ENCODE measurements around the gene TMPRSS2. TPM values are rescaled to one million over a fixed set of nuclear protein-coding genes. Genes with fewer than 3 reads are reported as not detected.
A peak's percentile ranks its signal among the peaks of the same experiment; 100 is the strongest.
"Not testable (repeated sequence)": the region's sequence is repeated elsewhere in the genome, so short reads cannot be mapped to it uniquely, and the experiment has no call there.

Gene TMPRSS2
- total RNA-seq, 4 donors from 2014 or later: 12.2 to 50.5 (median 29.2) TPM

DNA sequence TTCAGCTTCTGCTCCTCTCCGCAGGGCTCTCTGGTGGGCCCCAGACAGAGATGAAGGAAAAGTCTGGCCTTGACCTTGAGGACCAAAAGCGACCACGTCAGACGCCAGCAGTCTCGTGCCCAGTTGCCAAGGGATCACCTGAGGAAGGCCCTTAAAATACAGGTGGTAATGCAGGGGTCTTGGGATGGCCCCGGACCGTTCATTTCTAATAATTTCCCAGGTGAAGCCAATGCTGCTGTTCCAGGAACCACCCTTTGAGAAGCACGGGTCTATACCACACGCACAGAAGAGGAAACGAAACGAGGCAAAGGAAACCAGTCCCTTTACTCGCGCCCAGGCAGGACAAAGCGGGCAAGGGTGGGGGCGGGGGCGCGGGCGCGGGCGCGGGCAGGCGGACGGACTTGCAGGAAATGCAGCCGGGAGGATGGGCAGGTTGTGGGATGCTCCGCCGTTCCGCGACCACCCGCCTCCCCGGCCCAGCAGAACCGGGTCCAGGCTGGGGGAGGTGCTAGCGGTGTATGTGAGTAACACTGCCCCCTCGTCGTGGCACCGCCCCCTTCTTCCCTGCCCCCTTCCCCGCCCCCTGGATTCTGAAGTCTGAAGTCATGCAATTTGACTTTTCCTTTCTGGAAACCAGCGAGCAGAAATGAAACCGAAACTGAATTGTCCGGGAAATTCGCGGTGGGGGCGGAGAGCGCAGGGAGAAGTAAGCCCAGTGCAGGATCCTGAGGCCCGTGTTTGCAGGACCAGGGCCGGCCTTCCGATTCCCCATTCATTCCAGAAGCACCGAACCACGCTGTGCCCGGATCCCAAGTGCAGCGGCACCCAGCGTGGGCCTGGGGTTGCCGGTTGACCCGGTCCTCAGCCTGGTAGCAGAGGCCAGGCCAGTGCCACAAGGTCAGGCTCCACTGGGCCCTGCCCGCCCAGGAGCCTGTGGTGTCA, 87.8 kb downstream of the TMPRSS2 start:
- no peak for DNase-seq
- intact Hi-C loops (cut with DNase I): no loop called here
- WGBS, 2 donors: 10 to 15% methylated on average over 8 to 17 of the region's 54 CpGs

DNA sequence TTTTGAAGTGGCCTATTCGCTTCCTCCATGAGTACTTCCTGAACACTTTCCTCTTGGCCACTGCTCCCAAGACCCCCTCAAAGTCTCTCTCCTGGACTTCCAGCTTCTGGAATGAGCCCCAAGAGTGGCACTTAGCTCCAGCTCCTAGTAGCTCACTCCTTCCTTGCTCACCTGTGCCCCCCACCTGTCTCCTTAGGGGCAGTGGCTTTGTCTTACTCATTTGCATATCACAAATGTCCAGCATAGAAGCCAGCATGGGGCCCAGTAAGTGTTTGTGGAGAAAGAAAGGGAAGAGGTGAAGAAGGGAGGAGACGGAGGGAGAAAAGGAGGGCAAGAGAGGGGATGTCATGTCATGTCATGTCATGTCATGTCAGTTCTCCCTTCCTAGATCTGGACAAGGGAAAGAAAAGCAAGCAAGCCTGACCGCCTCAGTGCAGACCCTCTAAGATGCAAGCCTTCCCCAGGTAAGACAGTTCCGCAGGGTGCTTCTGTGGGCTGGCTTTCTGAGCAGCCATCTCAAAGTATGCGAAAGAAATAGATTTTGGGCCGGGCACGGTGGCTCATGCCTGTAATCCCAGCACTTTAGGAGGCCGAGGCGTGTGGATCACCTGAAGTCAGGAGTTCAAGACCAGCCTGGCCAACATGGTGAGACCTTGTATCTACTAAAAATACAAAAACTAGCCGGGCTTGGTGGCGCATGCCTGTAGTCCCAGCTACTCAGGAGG, 88.8 kb downstream of the TMPRSS2 start:
- DNase-seq: no peak
- Histone ChIP-seq H3K27me3 (no peaks in the 10 kb centered on the region), H3K36me3 (no peaks in the 10 kb centered on the region), H3K9me3 (no peaks in the 10 kb centered on the region), H3K4me3 (no peak overlapping the region), H3K4me1 (peaks cover 3 to 40% (median 20%) of the 10 kb centered on the region in 3 donors), H3K27ac (peak overlapping the region; percentile 52 to 94 (median 92))
- TF ChIP-seq POLR2A (IDR thresholded peaks at IDR 0.05): no peak
- TF ChIP-seq, protein P1, sequence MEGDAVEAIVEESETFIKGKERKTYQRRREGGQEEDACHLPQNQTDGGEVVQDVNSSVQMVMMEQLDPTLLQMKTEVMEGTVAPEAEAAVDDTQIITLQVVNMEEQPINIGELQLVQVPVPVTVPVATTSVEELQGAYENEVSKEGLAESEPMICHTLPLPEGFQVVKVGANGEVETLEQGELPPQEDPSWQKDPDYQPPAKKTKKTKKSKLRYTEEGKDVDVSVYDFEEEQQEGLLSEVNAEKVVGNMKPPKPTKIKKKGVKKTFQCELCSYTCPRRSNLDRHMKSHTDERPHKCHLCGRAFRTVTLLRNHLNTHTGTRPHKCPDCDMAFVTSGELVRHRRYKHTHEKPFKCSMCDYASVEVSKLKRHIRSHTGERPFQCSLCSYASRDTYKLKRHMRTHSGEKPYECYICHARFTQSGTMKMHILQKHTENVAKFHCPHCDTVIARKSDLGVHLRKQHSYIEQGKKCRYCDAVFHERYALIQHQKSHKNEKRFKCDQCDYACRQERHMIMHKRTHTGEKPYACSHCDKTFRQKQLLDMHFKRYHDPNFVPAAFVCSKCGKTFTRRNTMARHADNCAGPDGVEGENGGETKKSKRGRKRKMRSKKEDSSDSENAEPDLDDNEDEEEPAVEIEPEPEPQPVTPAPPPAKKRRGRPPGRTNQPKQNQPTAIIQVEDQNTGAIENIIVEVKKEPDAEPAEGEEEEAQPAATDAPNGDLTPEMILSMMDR (IDR thresholded peaks at IDR 0.05): no peak
- 89 to 92% methylated on average over 9 of the region's 11 CpGs for WGBS, 2 donors
- intact Hi-C loops (cut with DNase I): no loop called here

More for the DNA sequence above, 87.8 kb downstream of the TMPRSS2 start:
- no peaks in the 10 kb centered on the region for H3K27me3 ChIP-seq
- peak overlapping the region; percentile 91 to 96 (median 94) for H3K27ac ChIP-seq
- peaks cover 3 to 41% (median 20%) of the 10 kb centered on the region in 3 donors for H3K4me1 ChIP-seq
- TF ChIP-seq, protein P1 (IDR thresholded peaks at IDR 0.05): no peak
- TF ChIP-seq POLR2A (IDR thresholded peaks at IDR 0.05): peak in 1 of 4 donors; percentile 36
- no peaks in the 10 kb centered on the region for H3K9me3 ChIP-seq
- peak overlapping the region; percentile 47 to 73 (median 62) for H3K4me3 ChIP-seq
- H3K36me3 ChIP-seq: no peaks in the 10 kb centered on the region

DNA sequence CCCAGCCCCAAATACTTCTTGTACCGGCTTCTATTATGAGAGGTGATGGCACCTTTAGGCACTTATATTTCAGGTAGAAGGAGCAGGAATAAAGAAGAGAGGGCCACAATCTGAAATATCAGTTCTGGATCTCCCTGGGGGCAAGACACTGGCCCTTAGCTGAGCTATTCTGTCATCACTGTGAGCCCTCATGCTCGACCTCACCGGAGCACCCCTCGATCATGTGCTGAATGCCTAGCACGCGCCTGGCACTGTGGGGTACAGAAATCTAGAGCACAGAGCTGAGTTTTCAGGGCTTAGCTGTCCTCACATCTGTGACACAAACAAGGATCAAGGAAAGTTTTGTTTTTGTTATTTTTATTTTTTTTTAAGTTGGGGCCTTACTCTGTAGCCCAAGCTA, 89.6 kb downstream of the TMPRSS2 start:
- no peak for DNase-seq
- intact Hi-C loops (cut with DNase I): no loop called here
- Histone ChIP-seq H3K27ac (peak overlapping the region; percentile 29 to 94 (median 54)), H3K9me3 (no peaks in the 10 kb centered on the region), H3K4me1 (peaks cover 3 to 40% (median 20%) of the 10 kb centered on the region in 3 donors), H3K36me3 (no peaks in the 10 kb centered on the region), H3K4me3 (no peak overlapping the region), H3K27me3 (no peaks in the 10 kb centered on the region)
- 84 to 86% methylated on average over 6 of the region's 6 CpGs for WGBS, 2 donors
- TF ChIP-seq, protein P1 (IDR thresholded peaks at IDR 0.05): no peak
- no peak for TF ChIP-seq POLR2A (IDR thresholded peaks at IDR 0.05)

DNA sequence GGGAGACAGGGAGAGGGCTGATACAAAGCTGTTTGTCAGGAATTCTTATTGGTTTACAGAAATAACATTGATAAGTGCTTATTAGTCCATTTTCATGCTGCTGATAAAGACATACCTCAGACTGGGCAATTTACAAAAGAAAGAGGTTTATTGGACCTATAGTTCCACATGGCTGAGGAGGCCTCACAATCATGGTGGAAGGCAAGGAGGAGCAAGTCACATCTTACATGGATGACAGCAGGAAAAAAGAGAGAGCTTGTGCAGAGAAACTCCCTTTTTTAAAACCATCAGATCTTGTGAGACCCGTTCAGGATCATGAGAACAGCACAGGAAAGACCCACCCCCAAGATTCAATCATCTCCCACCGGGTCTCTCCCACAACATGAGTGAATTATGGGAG, 90.5 kb downstream of the TMPRSS2 start:
- H3K27me3 ChIP-seq; intact Hi-C loops (cut with DNase I); H3K9me3 ChIP-seq; DNase-seq; H3K36me3 ChIP-seq; H3K4me3 ChIP-seq: not testable (repeated sequence)
- Histone ChIP-seq H3K4me1 (peaks cover 3 to 40% (median 20%) of the 10 kb centered on the region in 3 donors), H3K27ac (peak overlapping the region in 1 of 4 donors; percentile 94)
- WGBS, 2 donors: 84 to 90% methylated on average over 2 of the region's 2 CpGs

Small RNA genes within 50 kb of the gene (small RNA-seq; reads per million reads assigned to genes)
- gene RF00421: 0 reads per million in 4 donors

Other genes starting within 250 kb of the TMPRSS2 start
- 10 to 100 TPM; 14.8 to 83.8 (median 38.6) TPM for gene FAM3B, start 191.4 kb downstream of the TMPRSS2 start, total RNA-seq
- gene MX2, start 146.1 kb downstream of the TMPRSS2 start, total RNA-seq: 10 to 100 TPM in 1 of 4 donors, 1 to 10 TPM in 3; 4.3 to 23.5 (median 8.5) TPM
- gene MX1, start 81.9 kb downstream of the TMPRSS2 start, total RNA-seq: 10 to 100 TPM; 29.7 to 90.2 (median 40.9) TPM